Ishikawa (cell line): ENCODE results near the gene SLC7A4.

Experiments used
- CEBPB ChIP-seq: IDR thresholded peaks from 2 replicates; pipeline ENCODE4 v1.6.1; 2012
- CREB1 ChIP-seq: IDR thresholded peaks from 2 replicates; pipeline ENCODE4 v1.6.1; 2012; ENCODE audit warnings: low read depth
- EGR1 ChIP-seq: IDR thresholded peaks from 2 replicates; pipeline ENCODE4 v1.6.1; 2012
- EP300 ChIP-seq: IDR thresholded peaks from 2 replicates; pipeline ENCODE4 v1.6.1; 2012; ENCODE audit warnings: borderline replicate concordance
- FOXM1 ChIP-seq: IDR thresholded peaks from 2 replicates; pipeline ENCODE4 v1.6.1; 2012; ENCODE audit warnings: low read depth, borderline replicate concordance
- NFIC ChIP-seq: IDR thresholded peaks from 2 replicates; pipeline ENCODE4 v1.6.1; 2012
- TCF12 ChIP-seq: IDR thresholded peaks from 2 replicates; pipeline ENCODE4 v1.6.1; 2012; ENCODE audit warnings: low read depth
- TEAD4 ChIP-seq: IDR thresholded peaks from 2 replicates; pipeline ENCODE4 v1.6.1; 2012
- YY1 ChIP-seq: IDR thresholded peaks from 2 replicates; pipeline ENCODE4 v1.6.1; 2012; ENCODE audit warnings: low read depth
- ZBTB7A ChIP-seq: IDR thresholded peaks from 2 replicates; pipeline ENCODE4 v1.6.1; 2012; ENCODE audit warnings: low read depth
- TF ChIP-seq, protein P1 (sequence below): IDR thresholded peaks from 2 replicates; pipeline ENCODE4 v1.6.1; 2012

DNA sequence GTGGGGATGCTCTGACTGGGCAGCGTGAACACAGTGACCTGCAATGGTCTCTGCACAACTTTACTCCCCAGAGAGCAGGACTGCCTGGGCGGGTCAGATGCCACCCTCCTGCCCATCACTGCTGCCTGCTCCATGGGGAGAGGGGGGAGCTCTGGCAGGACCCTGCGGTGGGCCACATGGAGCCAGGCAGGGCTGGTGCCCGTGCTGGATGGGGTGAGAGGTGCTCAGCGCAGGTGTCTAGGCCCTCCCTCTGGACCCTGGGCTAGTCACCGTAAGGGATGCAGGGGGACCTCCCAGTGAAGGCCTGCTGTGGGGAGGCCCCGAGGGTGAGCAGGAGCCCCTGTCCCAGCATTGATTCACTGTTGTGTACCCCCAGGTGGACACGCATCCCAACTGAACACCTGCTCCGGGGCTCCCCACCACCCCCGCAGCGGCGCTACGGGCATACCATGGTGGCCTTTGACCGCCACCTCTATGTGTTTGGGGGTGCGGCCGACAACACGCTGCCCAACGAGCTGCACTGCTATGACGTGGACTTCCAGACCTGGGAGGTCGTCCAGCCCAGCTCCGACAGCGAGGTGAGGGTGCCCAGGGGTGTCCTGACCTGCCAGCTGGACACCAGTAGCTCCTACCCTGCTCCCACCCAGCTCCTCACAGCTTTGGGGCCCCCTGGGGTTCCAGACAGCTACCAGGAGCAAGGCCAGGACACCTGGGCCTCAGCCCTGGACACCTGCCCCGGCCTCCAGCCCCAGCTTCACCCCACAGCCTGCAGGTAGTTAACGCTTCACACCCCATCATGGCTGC, 40.9 kb downstream of the SLC7A4 start:
- TF ChIP-seq FOXM1, result no peak
- no peak for TF ChIP-seq YY1
- TF ChIP-seq EGR1, result no peak
- no peak for TF ChIP-seq NFIC
- TF ChIP-seq ZBTB7A, result no peak
- no peak for TF ChIP-seq CREB1
- no peak for TF ChIP-seq EP300
- no peak for TF ChIP-seq TCF12
- TF ChIP-seq, protein P1, sequence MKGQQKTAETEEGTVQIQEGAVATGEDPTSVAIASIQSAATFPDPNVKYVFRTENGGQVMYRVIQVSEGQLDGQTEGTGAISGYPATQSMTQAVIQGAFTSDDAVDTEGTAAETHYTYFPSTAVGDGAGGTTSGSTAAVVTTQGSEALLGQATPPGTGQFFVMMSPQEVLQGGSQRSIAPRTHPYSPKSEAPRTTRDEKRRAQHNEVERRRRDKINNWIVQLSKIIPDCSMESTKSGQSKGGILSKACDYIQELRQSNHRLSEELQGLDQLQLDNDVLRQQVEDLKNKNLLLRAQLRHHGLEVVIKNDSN, result no peak
- no peak for TF ChIP-seq CEBPB
- TF ChIP-seq TEAD4, result no peak
